ENCODE results near the gene GRK3. TPM values are rescaled to one million over a fixed set of nuclear protein-coding genes. Genes with fewer than 3 reads are reported as not detected.

The GRK3 gene
- total and polyA plus RNA-seq, 2 donors (not counting 3 experiments of a cell fraction or from before 2014, with no cell fraction given): 0.68 to 4.4 TPM

DNA sequence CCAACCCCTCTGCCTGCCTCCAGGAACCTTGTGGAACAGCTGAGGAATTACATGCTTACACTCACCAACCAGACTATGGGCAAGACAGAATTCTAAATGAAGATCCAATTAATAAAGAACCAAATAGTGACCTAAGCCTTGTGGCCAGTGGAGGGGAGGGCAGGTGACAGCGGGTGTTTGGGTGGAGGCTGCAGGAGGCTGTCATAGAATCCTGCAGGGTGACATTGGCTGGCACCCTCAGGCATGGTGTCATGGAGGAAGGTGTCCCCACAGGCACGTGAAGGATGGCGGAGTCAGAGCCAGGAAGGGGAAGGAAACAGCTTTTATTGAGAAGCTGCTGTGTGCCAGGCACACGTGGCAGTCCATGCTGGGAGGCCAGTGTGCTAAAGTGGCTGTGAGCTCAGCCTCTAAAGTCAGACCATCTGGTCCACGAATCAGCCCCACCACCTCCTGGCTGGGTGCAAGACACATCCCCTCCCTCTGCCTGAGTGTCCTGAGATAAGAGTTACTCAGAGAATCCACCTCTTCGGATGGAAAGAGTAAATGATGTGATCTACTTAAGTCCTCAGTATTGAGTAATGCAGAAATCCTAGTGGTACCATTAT lies 186.2 kb downstream of the GRK3 start:
- FAIRE-seq: no peak
- no peak for DNase-seq (ENCODE audit: low read depth, low spot score)
- no peaks in the 10 kb centered on the region for H3K79me2 ChIP-seq (ENCODE audit: control insufficient read depth, insufficient read depth, low read length)

More for the DNA sequence above, 186.2 kb downstream of the GRK3 start:
- no peak for TF ChIP-seq JUN (IDR thresholded peaks at IDR 0.05; ENCODE audit: borderline replicate concordance, insufficient read depth, insufficient read length, low read depth)
- TF ChIP-seq POLR2A (IDR thresholded peaks at IDR 0.05; ENCODE audit: low read depth, low read length): no peak
- TF ChIP-seq FOS (IDR thresholded peaks at IDR 0.05; ENCODE audit: borderline replicate concordance, insufficient read depth, low read length): no peak
- no peak for TF ChIP-seq MYC (IDR thresholded peaks at IDR 0.05; ENCODE audit: low read depth, low read length)
- TF ChIP-seq, protein P1, sequence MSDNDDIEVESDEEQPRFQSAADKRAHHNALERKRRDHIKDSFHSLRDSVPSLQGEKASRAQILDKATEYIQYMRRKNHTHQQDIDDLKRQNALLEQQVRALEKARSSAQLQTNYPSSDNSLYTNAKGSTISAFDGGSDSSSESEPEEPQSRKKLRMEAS (IDR thresholded peaks at IDR 0.05; ENCODE audit: insufficient read depth, insufficient read length): no peak
- TF ChIP-seq, protein P2, sequence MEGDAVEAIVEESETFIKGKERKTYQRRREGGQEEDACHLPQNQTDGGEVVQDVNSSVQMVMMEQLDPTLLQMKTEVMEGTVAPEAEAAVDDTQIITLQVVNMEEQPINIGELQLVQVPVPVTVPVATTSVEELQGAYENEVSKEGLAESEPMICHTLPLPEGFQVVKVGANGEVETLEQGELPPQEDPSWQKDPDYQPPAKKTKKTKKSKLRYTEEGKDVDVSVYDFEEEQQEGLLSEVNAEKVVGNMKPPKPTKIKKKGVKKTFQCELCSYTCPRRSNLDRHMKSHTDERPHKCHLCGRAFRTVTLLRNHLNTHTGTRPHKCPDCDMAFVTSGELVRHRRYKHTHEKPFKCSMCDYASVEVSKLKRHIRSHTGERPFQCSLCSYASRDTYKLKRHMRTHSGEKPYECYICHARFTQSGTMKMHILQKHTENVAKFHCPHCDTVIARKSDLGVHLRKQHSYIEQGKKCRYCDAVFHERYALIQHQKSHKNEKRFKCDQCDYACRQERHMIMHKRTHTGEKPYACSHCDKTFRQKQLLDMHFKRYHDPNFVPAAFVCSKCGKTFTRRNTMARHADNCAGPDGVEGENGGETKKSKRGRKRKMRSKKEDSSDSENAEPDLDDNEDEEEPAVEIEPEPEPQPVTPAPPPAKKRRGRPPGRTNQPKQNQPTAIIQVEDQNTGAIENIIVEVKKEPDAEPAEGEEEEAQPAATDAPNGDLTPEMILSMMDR (IDR thresholded peaks at IDR 0.05; ENCODE audit: extremely low read depth in 1 of 2, insufficient read depth in 1 of 2, low read depth in 1 of 2, low read length in 2 of 2): no peak
- TF ChIP-seq GATA2 (IDR thresholded peaks at IDR 0.05; ENCODE audit: insufficient read depth, insufficient read length, low read depth, low read length): no peak
- H3K36me3 ChIP-seq (ENCODE audit: control insufficient read depth in 2 of 2, extremely low read depth in 1 of 2, insufficient read depth in 2 of 2, low read length in 2 of 2): no peaks in the 10 kb centered on the region
- intact Hi-C loops (cut with micrococcal nuclease): no loop called here
- H3K9ac ChIP-seq (replicated peaks; ENCODE audit: extremely low read depth, insufficient read depth, low read length): no peak overlapping the region
- peak overlapping the region; percentile 11 for H2AFZ ChIP-seq (ENCODE audit: low read depth, low read length)
- H3K4me1 ChIP-seq (ENCODE audit: control insufficient read depth, extremely low read depth, insufficient read depth, low read length): peaks cover 22% of the 10 kb centered on the region
- H4K20me1 ChIP-seq (replicated peaks; ENCODE audit: control insufficient read depth, extremely low read depth, insufficient read depth, low read length): no peaks in the 10 kb centered on the region
- no peak overlapping the region for H3K4me2 ChIP-seq (ENCODE audit: insufficient read depth, low read length)
- no TSS peak for BruUV-seq (replicated peaks)
- H3K9me3 ChIP-seq (replicated peaks; ENCODE audit: control insufficient read depth, insufficient read depth, low read length): no peaks in the 10 kb centered on the region
- CTCF ChIA-PET: interaction anchor here (0.9 to 1.6 kb wide), 5 partner anchors 9 to 288 kb away, joined by 3 to 6 read pairs (median 4); partner anchors contain the start of gene MYO18B
- no peaks in the 10 kb centered on the region for H3K9me1 ChIP-seq (replicated peaks; ENCODE audit: control insufficient read depth, extremely low read depth, insufficient read depth, low read length)
- POLR2A ChIA-PET: no interaction called here
- H3K4me3 ChIP-seq (replicated peaks in 1 of 3; ENCODE audit: insufficient read depth in 1 of 3, low read depth in 1 of 3, low read length in 3 of 3): no peak overlapping the region
- no peaks in the 10 kb centered on the region for H3K27me3 ChIP-seq (ENCODE audit: control insufficient read depth in 2 of 2, insufficient read depth in 2 of 2, low read length in 2 of 2)
- dilution Hi-C loops (cut with MboI; ENCODE audit: extremely low pct_ligation_motif_present, low sequenced_read_pairs): no loop called here
- no peak overlapping the region for H3K27ac ChIP-seq (ENCODE audit: insufficient read depth, low read depth, low read length)
